K562 (cell line): ENCODE measurements around the gene DENND1A. TPM values are rescaled to one million over a fixed set of nuclear protein-coding genes. Genes with fewer than 3 reads are reported as not detected.

Source experiments
- BCOR ChIP-seq: fragments of 450-650 bp; IDR thresholded peaks from 2 replicates; pipeline ENCODE4 v1.6.1; 2016
- ELF4 ChIP-seq: fragments of 450-650 bp; formaldehyde crosslinking; IDR thresholded peaks from 2 replicates; pipeline ENCODE4 v1.4.0; 2022; ENCODE audit warnings: missing genetic modification characterization
- HSF4 ChIP-seq: fragments of 250-450 bp; sonication (Bioruptor Pico); IDR thresholded peaks from 2 replicates; pipeline ENCODE4 v2.1.2; 2022; ENCODE audit warnings: mild to moderate bottlenecking, moderate library complexity, borderline replicate concordance
- KDM1A ChIP-seq, 2 experiments: fragments of 450-650 bp; IDR thresholded peaks; 2 replicates each; pipeline ENCODE4 v1.6.1; 2016; ENCODE audit warnings: mild to moderate bottlenecking in 2 of 2
- MAFK ChIP-seq: IDR thresholded peaks from 2 replicates; pipeline ENCODE4 v1.6.1; 2011; ENCODE audit warnings: low read length, improper control_type of control experiment
- MIER1 ChIP-seq: fragments of 450-650 bp; IDR thresholded peaks from 2 replicates; pipeline ENCODE4 v1.6.1; 2016; ENCODE audit warnings: antibody characterized with exemption, mild to moderate bottlenecking, low read depth
- MTA1 ChIP-seq: fragments of 450-650 bp; IDR thresholded peaks from 2 replicates; pipeline ENCODE4 v1.6.1; 2017; ENCODE audit warnings: borderline replicate concordance
- MTA2 ChIP-seq: fragments of 450-650 bp; IDR thresholded peaks from 2 replicates; pipeline ENCODE4 v1.6.1; 2016; ENCODE audit warnings: low read depth
- POLR2B ChIP-seq: fragments of 450-650 bp; IDR thresholded peaks from 2 replicates; pipeline ENCODE4 v1.6.1; 2018; ENCODE audit warnings: low read depth; ENCODE audit not compliant: partially characterized antibody
- PRMT5 ChIP-seq: sonication (generic); formaldehyde crosslinking; IDR thresholded peaks from 2 replicates; pipeline ENCODE4 v1.5.0; 2020; ENCODE audit warnings: missing genetic modification reagents
- RBM25 ChIP-seq: fragments of 200-400 bp; formaldehyde crosslinking; IDR thresholded peaks from 2 replicates; pipeline ENCODE4 v1.6.1; 2018; ENCODE audit warnings: low read length, low read depth, moderate library complexity; ENCODE audit not compliant: severe bottlenecking
- RCOR1 ChIP-seq, 2 experiments: IDR thresholded peaks; 2 replicates each; pipeline ENCODE4 v1.6.1; 2012; ENCODE audit warnings: low read depth in 2 of 2, low read length in 2 of 2, borderline replicate concordance in 1 of 2, improper control_type of control experiment in 1 of 2
- SMAD4 ChIP-seq: fragments of 250-450 bp; sonication (Bioruptor Pico); conservative IDR thresholded peaks from 2 replicates; pipeline ENCODE4 v1.8.0; 2021; ENCODE audit warnings: inconsistent platforms, mild to moderate bottlenecking, moderate library complexity
- ZBTB17 ChIP-seq: fragments of 450-650 bp; formaldehyde crosslinking; IDR thresholded peaks from 2 replicates; pipeline ENCODE4 v1.4.0; 2020; ENCODE audit warnings: mild to moderate bottlenecking
- ZC3H8 ChIP-seq: fragments of 450-650 bp; IDR thresholded peaks from 2 replicates; pipeline ENCODE4 v1.6.1; 2017
- ZFP36 ChIP-seq: fragments of 150-350 bp; IDR thresholded peaks from 2 replicates; pipeline ENCODE4 v1.6.1; 2018; ENCODE audit warnings: low read length, low read depth; ENCODE audit not compliant: partially characterized antibody
- ZFPM2 ChIP-seq: fragments of 250-450 bp; sonication (Bioruptor Pico); IDR thresholded peaks from 2 replicates; pipeline ENCODE4 v1.5.1; 2022; ENCODE audit warnings: mild to moderate bottlenecking
- ZNF263 ChIP-seq: sonication (generic); formaldehyde crosslinking; IDR thresholded peaks from 2 replicates; pipeline ENCODE4 v1.8.0; 2022; ENCODE audit warnings: mild to moderate bottlenecking, missing genetic modification reagents, borderline replicate concordance
- ZNF408 ChIP-seq: fragments of 250-450 bp; sonication (Bioruptor Pico); IDR thresholded peaks from 2 replicates; pipeline ENCODE4 v1.4.0; 2020; ENCODE audit warnings: low read depth, mild to moderate bottlenecking, moderate library complexity
- ZNF780A ChIP-seq: fragments of 250-450 bp; sonication (Bioruptor Pico); IDR thresholded peaks from 2 replicates; pipeline ENCODE4 v1.5.0; 2021; ENCODE audit warnings: mild to moderate bottlenecking
- polyA plus RNA-seq, 8 experiments: library from polyadenylated mRNA; depleted of rRNA in 4 of 8; stranded (reverse) in 5 of 8; unstranded in 3 of 8; fragments of >200 nt; fragmentation: Nextera tagmentation in 2 of 8; fragmentation: Illumina TruSeq in 1 of 8; extraction: Ambion mirVana in 2 of 8; extraction: Trizol in 1 of 8; gene quantifications; 2 replicates each; pipeline versions ENCODE4 v1.2.1 to v1.2.3, GENCODE V29; 2011 to 2014; ENCODE audit warnings: inconsistent platforms in 1 of 8, missing spikeins in 1 of 8
- total RNA-seq, 7 experiments: library from RNA; depleted of rRNA in 6 of 7; stranded (reverse); fragments of >200 nt in 6 of 7; fragmentation: Illumina TruSeq in 2 of 7; extraction: Trizol in 2 of 7; gene quantifications; 2 replicates each; pipeline versions ENCODE4 v1.2.1 to v1.2.3, GENCODE V29; 2011 to 2021; ENCODE audit warnings: low replicate concordance in 1 of 7
- TF ChIP-seq, protein P1 (sequence below): fragments of 250-450 bp; sonication (Bioruptor Pico); IDR thresholded peaks from 2 replicates; pipeline ENCODE4 v1.4.0; 2020; ENCODE audit warnings: mild to moderate bottlenecking, moderate library complexity
- TF ChIP-seq, protein P2 (sequence below), 2 experiments: IDR thresholded peaks; 2 replicates each; pipeline ENCODE4 v1.6.1; 2012; ENCODE audit warnings: improper control_type of control experiment in 2 of 2, low read depth in 2 of 2, low read length in 2 of 2, borderline replicate concordance in 1 of 2
- TF ChIP-seq, protein P3 (sequence below): sonication (generic); formaldehyde crosslinking; IDR thresholded peaks from 2 replicates; pipeline ENCODE4 v1.9.0; 2022; ENCODE audit warnings: mild to moderate bottlenecking, missing genetic modification reagents

DENND1A gene
- total and polyA plus RNA-seq, 9 of the 15 experiments (the other 6 are each of a cell fraction or from before 2014, with no cell fraction given), result 7.6 to 29.5 (median 15.7) TPM

DNA sequence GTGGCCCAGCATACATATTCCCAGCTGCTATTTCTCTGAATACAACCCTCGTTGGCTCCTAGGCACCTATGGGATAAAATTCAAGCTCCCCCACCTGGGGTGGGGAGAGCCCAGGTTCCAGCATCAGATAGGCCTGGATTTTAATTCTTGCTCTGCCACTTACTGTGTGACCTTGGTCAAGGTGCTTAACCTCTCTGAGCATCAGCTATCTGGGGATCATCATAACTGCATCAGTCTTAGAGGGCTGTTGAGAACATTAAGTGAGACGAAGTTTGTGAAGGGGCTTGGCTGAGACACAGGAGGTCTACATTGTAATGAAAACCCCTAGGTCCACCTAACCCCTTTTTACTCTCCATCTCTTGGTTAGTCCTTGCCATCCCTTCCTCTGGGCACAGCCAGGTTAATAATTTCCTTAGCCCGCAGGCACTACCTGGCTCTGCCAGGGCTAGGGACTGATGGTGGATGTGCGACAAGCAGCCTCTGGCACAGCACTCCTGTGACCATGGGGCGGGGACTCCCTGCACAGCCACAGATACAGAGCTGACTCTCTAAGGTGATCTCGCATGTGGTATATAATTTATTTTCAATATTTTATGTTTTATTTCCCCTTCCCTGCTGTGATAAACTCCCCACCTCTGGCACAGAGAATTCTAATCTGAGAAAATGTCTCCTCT, 505.2 kb downstream of the DENND1A start (continued):
- TF ChIP-seq, protein P1, sequence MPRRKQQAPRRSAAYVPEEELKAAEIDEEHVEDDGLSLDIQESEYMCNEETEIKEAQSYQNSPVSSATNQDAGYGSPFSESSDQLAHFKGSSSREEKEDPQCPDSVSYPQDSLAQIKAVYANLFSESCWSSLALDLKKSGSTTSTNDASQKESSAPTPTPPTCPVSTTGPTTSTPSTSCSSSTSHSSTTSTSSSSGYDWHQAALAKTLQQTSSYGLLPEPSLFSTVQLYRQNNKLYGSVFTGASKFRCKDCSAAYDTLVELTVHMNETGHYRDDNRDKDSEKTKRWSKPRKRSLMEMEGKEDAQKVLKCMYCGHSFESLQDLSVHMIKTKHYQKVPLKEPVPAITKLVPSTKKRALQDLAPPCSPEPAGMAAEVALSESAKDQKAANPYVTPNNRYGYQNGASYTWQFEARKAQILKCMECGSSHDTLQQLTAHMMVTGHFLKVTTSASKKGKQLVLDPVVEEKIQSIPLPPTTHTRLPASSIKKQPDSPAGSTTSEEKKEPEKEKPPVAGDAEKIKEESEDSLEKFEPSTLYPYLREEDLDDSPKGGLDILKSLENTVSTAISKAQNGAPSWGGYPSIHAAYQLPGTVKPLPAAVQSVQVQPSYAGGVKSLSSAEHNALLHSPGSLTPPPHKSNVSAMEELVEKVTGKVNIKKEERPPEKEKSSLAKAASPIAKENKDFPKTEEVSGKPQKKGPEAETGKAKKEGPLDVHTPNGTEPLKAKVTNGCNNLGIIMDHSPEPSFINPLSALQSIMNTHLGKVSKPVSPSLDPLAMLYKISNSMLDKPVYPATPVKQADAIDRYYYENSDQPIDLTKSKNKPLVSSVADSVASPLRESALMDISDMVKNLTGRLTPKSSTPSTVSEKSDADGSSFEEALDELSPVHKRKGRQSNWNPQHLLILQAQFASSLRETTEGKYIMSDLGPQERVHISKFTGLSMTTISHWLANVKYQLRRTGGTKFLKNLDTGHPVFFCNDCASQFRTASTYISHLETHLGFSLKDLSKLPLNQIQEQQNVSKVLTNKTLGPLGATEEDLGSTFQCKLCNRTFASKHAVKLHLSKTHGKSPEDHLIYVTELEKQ (CRISPR knock-in tag), result no peak
- TF ChIP-seq BCOR (peak; percentile 74; the same call in 1 of the 2 replicates), PRMT5 (CRISPR knock-in tag) (no peak), KDM1A (IDR thresholded peaks at IDR 0.05) (peak in 1 of 2 experiments; percentile 28; a peak in 1 of 4 replicates), ZNF263 (CRISPR knock-in tag) (no peak), ZC3H8 (no peak), RCOR1 (IDR thresholded peaks at IDR 0.05; ENCODE audit: borderline replicate concordance in 1 of 2, low read depth in 2 of 2, low read length in 2 of 2) (0 out of 4 replicates have a peak, but pooled peaks of 1 of the 2 experiments have one; percentile 12), MIER1 (no peak), HSF4 (CRISPR knock-in tag) (no peak), ELF4 (CRISPR knock-in tag) (no peak), ZNF408 (CRISPR knock-in tag) (no peak), ZBTB17 (no peak), POLR2B (no peak), MTA1 (no peak), SMAD4 (CRISPR knock-in tag) (no peak), RBM25 (peak; percentile 86), MAFK (no peak), MTA2 (no peak), ZFPM2 (CRISPR knock-in tag) (no peak), ZNF780A (CRISPR knock-in tag) (no peak), ZFP36 (peak; percentile 73)
- TF ChIP-seq, protein P2, sequence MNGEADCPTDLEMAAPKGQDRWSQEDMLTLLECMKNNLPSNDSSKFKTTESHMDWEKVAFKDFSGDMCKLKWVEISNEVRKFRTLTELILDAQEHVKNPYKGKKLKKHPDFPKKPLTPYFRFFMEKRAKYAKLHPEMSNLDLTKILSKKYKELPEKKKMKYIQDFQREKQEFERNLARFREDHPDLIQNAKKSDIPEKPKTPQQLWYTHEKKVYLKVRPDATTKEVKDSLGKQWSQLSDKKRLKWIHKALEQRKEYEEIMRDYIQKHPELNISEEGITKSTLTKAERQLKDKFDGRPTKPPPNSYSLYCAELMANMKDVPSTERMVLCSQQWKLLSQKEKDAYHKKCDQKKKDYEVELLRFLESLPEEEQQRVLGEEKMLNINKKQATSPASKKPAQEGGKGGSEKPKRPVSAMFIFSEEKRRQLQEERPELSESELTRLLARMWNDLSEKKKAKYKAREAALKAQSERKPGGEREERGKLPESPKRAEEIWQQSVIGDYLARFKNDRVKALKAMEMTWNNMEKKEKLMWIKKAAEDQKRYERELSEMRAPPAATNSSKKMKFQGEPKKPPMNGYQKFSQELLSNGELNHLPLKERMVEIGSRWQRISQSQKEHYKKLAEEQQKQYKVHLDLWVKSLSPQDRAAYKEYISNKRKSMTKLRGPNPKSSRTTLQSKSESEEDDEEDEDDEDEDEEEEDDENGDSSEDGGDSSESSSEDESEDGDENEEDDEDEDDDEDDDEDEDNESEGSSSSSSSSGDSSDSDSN (IDR thresholded peaks at IDR 0.05; ENCODE audit: borderline replicate concordance in 1 of 2, low read depth in 2 of 2, low read length in 2 of 2), result no peak
- TF ChIP-seq, protein P3, sequence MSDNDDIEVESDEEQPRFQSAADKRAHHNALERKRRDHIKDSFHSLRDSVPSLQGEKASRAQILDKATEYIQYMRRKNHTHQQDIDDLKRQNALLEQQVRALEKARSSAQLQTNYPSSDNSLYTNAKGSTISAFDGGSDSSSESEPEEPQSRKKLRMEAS (CRISPR knock-in tag), result no peak
- TF ChIP-seq, all 486 proteins: peak for 5
